OCI-LY3 (cell line): ENCODE measurements around the gene ZNF184.

Experiments used
- EZH2phosphoT487 ChIP-seq: fragments of 200-600 bp; shearing (Covaris generic); IDR thresholded peaks from 2 replicates; pipeline ENCODE4 v1.6.1; 2018; ENCODE audit warnings: antibody characterized with exemption, mixed run types, low read depth
- TF ChIP-seq, protein P1 (sequence below): fragments of 200-600, 300-600 bp; sonication (generic); IDR thresholded peaks from 2 replicates; pipeline ENCODE4 v1.5.1; 2014; ENCODE audit warnings: antibody characterized with exemption, low read length, low read depth

DNA sequence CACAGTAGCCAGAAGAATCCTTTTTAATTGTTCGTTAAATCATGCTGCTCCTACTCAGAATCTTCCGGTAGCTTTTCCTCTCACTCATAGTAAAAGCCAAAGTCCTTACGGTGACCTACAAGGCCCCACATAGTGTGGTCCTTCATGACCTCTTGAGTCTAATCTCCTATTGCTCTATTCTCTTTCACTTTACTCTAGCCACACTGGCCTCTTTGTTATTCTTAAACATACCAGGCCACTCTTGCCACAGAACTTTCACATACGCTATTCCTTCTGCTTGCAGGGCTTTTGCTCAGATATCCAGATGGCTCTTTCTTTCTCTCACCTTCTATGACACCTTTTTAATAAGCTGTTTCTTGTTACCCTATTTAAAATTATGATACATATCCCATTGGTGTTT, 58.6 kb downstream of the ZNF184 start:
- TF ChIP-seq, protein P1, sequence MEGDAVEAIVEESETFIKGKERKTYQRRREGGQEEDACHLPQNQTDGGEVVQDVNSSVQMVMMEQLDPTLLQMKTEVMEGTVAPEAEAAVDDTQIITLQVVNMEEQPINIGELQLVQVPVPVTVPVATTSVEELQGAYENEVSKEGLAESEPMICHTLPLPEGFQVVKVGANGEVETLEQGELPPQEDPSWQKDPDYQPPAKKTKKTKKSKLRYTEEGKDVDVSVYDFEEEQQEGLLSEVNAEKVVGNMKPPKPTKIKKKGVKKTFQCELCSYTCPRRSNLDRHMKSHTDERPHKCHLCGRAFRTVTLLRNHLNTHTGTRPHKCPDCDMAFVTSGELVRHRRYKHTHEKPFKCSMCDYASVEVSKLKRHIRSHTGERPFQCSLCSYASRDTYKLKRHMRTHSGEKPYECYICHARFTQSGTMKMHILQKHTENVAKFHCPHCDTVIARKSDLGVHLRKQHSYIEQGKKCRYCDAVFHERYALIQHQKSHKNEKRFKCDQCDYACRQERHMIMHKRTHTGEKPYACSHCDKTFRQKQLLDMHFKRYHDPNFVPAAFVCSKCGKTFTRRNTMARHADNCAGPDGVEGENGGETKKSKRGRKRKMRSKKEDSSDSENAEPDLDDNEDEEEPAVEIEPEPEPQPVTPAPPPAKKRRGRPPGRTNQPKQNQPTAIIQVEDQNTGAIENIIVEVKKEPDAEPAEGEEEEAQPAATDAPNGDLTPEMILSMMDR: no peak
- no peak for TF ChIP-seq EZH2phosphoT487
